OCI-LY3 (cell line): ENCODE data around the gene G6PD.
"Not testable (repeated sequence)": the region's sequence is repeated elsewhere in the genome, so short reads cannot be mapped to it uniquely, and the experiment has no call there.

Source experiments
- H2AFZ ChIP-seq: fragments of 200-600, 300-600 bp; shearing (Covaris generic); 2 replicates; pipeline ENCODE4 v1.6.0; 2014; ENCODE audit warnings: antibody characterized with exemption, low read depth, low read length
- H3K27ac ChIP-seq: fragments of 200-600, 300-600 bp; sonication (generic); 2 replicates; pipeline ENCODE4 v1.5.1; 2014; ENCODE audit warnings: mild to moderate bottlenecking, low read length, moderate library complexity, mixed read lengths
- H3K27me3 ChIP-seq: fragments of 200-600, 300-600 bp; sonication (generic); 2 replicates; pipeline ENCODE4 v1.6.1; 2014; ENCODE audit warnings: low read depth, low read length, mixed read lengths
- H3K36me3 ChIP-seq: fragments of 200-600, 300-600 bp; sonication (generic); replicated peaks from 2 replicates; pipeline ENCODE3; 2014; ENCODE audit warnings: low read depth, low read length, mixed read lengths
- H3K4me1 ChIP-seq: fragments of 300-600, 200-600 bp; sonication (generic); 2 replicates; pipeline ENCODE4 v1.6.1; 2014; ENCODE audit warnings: low read length, mixed read lengths
- H3K4me2 ChIP-seq: fragments of 200-600, 300-600 bp; sonication (generic); 2 replicates; pipeline ENCODE4 v1.6.1; 2014; ENCODE audit warnings: low read length, mixed read lengths
- H3K4me3 ChIP-seq: fragments of 300-600, 200-600 bp; sonication (generic); 2 replicates; pipeline ENCODE4 v1.5.1; 2014; ENCODE audit warnings: antibody characterized with exemption, mild to moderate bottlenecking, low read length, moderate library complexity
- H3K79me2 ChIP-seq: fragments of 300-600, 200-600 bp; shearing (Covaris generic); 2 replicates; pipeline ENCODE4 v1.6.1; 2014; ENCODE audit warnings: mild to moderate bottlenecking, low read length, mixed read lengths
- H3K9ac ChIP-seq: fragments of 300-600, 200-600 bp; shearing (Covaris generic); 2 replicates; pipeline ENCODE4 v1.6.0; 2014; ENCODE audit warnings: mild to moderate bottlenecking, low read length, moderate library complexity
- H3K9me3 ChIP-seq: fragments of 200-600, 300-600 bp; shearing (Covaris generic); 2 replicates; pipeline ENCODE4 v1.6.1; 2014; ENCODE audit warnings: low read length, mixed read lengths; ENCODE audit not compliant: insufficient read depth
- H4K20me1 ChIP-seq: fragments of 200-600, 300-600 bp; sonication (generic); 2 replicates; pipeline ENCODE4 v1.6.1; 2016; ENCODE audit warnings: low read length, mixed read lengths; ENCODE audit not compliant: insufficient read depth
- EZH2phosphoT487 ChIP-seq: fragments of 200-600 bp; shearing (Covaris generic); IDR thresholded peaks from 2 replicates; pipeline ENCODE4 v1.6.1; 2018; ENCODE audit warnings: antibody characterized with exemption, mixed run types, low read depth
- TF ChIP-seq, protein P1 (sequence below): fragments of 200-600, 300-600 bp; sonication (generic); IDR thresholded peaks from 2 replicates; pipeline ENCODE4 v1.5.1; 2014; ENCODE audit warnings: antibody characterized with exemption, low read length, low read depth

The G6PD gene

DNA sequence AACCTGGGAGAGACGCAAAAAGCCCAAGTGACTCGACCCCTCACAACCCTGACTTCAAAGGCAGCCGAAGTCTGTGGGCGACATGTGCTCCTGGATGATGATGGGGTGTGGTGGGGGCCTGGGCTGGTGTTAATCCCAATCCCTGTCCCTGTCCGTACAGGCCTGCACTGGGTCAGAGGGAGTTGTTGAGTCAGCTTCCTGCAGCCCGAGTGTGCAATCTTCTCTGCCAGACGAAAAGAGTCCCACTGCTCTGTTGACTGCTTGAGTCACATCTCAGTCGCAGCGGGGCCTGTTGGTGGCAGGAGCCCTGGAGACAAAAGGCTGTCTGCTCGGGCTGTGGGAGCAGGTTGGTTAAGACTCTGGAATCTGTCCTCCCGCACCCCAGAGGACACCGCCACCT is 40.9 kb downstream of the G6PD start:
- no peaks in the 10 kb centered on the region for H3K4me1 ChIP-seq
- no peaks in the 10 kb centered on the region for H3K9me3 ChIP-seq
- H3K4me2 ChIP-seq = no peak overlapping the region
- H4K20me1 ChIP-seq = no peaks in the 10 kb centered on the region
- no peak overlapping the region for H3K27ac ChIP-seq
- H3K79me2 ChIP-seq = no peaks in the 10 kb centered on the region
- H3K36me3 ChIP-seq = peaks cover 7% of the 10 kb centered on the region
- H3K27me3 ChIP-seq = no peaks in the 10 kb centered on the region
- H2AFZ ChIP-seq = no peak overlapping the region
- TF ChIP-seq, protein P1, sequence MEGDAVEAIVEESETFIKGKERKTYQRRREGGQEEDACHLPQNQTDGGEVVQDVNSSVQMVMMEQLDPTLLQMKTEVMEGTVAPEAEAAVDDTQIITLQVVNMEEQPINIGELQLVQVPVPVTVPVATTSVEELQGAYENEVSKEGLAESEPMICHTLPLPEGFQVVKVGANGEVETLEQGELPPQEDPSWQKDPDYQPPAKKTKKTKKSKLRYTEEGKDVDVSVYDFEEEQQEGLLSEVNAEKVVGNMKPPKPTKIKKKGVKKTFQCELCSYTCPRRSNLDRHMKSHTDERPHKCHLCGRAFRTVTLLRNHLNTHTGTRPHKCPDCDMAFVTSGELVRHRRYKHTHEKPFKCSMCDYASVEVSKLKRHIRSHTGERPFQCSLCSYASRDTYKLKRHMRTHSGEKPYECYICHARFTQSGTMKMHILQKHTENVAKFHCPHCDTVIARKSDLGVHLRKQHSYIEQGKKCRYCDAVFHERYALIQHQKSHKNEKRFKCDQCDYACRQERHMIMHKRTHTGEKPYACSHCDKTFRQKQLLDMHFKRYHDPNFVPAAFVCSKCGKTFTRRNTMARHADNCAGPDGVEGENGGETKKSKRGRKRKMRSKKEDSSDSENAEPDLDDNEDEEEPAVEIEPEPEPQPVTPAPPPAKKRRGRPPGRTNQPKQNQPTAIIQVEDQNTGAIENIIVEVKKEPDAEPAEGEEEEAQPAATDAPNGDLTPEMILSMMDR = no peak
- TF ChIP-seq EZH2phosphoT487 = no peak
- no peak overlapping the region for H3K4me3 ChIP-seq
- no peak overlapping the region for H3K9ac ChIP-seq

DNA sequence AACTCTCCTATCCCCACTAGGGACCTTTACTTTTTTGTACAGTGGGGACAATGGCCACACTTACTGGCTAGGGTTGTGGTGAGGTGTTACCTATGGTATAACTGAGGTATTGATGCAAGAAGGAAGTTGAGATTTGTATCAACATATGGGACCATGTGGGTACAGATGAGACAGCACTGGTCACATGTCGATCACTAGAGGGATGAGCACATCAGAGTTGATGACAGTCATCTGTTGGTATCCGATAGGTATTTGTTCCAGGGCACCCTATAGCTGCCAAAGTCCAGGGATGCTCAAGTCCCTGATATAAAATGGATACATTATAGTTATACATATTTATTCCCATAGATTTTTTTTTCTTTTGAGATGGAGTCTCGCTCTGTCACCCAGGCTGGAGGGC is 43.7 kb downstream of the G6PD start:
- H3K4me1 ChIP-seq = peaks cover under 1% of the 10 kb centered on the region; the same call in 1 of the 2 replicates
- H3K9me3 ChIP-seq = no peaks in the 10 kb centered on the region
- H3K27ac ChIP-seq = no peak overlapping the region
- H4K20me1 ChIP-seq = no peaks in the 10 kb centered on the region
- no peak overlapping the region for H3K9ac ChIP-seq
- TF ChIP-seq, protein P1 = no peak
- no peak for TF ChIP-seq EZH2phosphoT487
- no peak overlapping the region for H3K4me3 ChIP-seq
- H3K4me2 ChIP-seq = no peak overlapping the region
- no peaks in the 10 kb centered on the region for H3K36me3 ChIP-seq
- no peak overlapping the region for H2AFZ ChIP-seq
- H3K27me3 ChIP-seq = no peaks in the 10 kb centered on the region
- no peaks in the 10 kb centered on the region for H3K79me2 ChIP-seq

DNA sequence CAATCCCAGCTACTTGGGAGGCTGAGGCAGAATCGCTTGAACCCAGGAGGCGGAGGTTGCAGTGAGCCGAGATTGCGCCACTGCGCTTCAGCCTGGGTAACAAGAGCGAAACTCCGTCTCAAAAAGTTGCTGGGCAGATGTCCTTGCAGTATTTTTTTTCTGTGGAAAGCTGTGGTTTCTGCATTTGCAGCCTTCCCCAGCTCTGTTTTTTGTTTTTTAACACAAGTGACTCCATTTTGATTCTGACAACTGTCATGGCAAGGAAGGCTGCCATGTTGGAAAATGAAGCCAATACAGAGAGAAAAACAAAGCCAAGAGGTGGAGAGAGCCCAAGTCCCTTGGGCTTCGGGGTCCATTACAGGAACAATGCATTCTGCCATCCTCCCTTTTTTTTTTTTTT is 44.5 kb downstream of the G6PD start:
- no peak for TF ChIP-seq EZH2phosphoT487
- TF ChIP-seq, protein P1 = no peak
- H3K27me3 ChIP-seq = no peaks in the 10 kb centered on the region
- peaks cover 8% of the 10 kb centered on the region for H3K4me1 ChIP-seq
- H3K36me3 ChIP-seq = no peaks in the 10 kb centered on the region
- no peaks in the 10 kb centered on the region for H3K9me3 ChIP-seq
- H3K79me2 ChIP-seq = no peaks in the 10 kb centered on the region
- no peak overlapping the region for H3K4me2 ChIP-seq
- H3K4me3 ChIP-seq = no peak overlapping the region
- no peak overlapping the region for H2AFZ ChIP-seq
- H4K20me1 ChIP-seq = no peaks in the 10 kb centered on the region
- no peak overlapping the region for H3K9ac ChIP-seq
- H3K27ac ChIP-seq = no peak overlapping the region

DNA sequence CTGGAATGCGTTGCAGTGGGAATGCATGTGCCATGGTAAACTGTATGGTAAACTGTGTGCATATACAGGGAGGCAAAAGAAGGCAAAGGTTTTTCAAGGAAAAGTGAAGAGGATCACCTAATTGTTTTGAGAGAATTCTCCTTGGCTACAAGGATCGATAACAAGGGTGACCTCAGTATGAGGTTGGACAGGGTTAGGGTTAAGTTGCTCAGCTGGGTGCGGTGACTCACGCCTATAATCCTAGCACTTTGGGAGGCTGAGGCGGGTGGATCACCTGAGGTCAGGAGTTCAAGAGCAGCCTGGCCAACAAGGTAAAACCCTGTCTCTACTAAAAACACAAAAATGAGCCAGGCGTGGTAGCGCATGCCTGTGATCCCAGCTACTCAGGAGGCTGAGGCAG is 45.2 kb downstream of the G6PD start:
- H3K27me3 ChIP-seq, H3K4me2 ChIP-seq, H3K4me3 ChIP-seq, H4K20me1 ChIP-seq, H3K36me3 ChIP-seq, H2AFZ ChIP-seq, H3K27ac ChIP-seq, H3K9ac ChIP-seq, H3K9me3 ChIP-seq, H3K79me2 ChIP-seq: not testable (repeated sequence)
- H3K4me1 ChIP-seq = peaks cover 12% of the 10 kb centered on the region

DNA sequence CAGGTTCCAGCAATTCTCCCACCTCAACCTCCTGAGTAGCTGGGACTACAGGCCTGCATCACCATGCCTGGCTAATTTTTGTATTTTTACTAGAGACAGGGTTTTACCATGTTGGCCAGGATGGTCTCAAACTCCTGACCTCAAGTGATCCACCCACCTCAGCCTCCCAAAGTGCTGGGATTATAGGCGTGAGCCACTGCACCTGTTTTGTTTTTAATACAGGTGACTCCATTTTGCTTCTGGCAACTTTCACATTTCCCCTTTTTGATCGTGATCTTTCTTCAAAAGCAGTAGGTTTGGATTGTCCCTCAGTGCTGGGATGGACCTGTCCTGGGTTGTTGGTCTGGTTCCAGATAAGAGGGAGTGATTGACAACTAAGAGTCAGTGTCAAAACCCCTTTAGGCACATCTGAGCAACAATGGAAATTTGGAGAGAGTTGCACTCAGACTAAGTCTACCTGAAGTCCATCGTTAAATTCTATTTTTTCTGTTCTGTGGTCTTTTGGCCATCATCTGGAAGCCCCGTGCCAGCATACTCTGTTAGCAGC is 50.0 kb downstream of the G6PD start:
- not testable (repeated sequence) for H3K79me2 ChIP-seq, H2AFZ ChIP-seq, H3K9me3 ChIP-seq, H3K9ac ChIP-seq, H3K27me3 ChIP-seq, H3K36me3 ChIP-seq, H3K27ac ChIP-seq, H3K4me3 ChIP-seq, H4K20me1 ChIP-seq, H3K4me2 ChIP-seq
- peaks cover 12% of the 10 kb centered on the region for H3K4me1 ChIP-seq
